Activated CD4-positive, alpha-beta T cell treated with anti-CD3 and anti-CD28 coated beads, Interleukin-10, Interleukin-2, amounts not matched to agents 100 ng/mL and 50 ng/mL, durations not matched to agents 16 hours and 8 hours (primary cell): ENCODE results near the gene MKNK2.

Experiments used
- DNase-seq: peaks from one replicate; pipeline ENCODE4 v3.0.0-alpha.2; 2020

The MKNK2 gene

DNA sequence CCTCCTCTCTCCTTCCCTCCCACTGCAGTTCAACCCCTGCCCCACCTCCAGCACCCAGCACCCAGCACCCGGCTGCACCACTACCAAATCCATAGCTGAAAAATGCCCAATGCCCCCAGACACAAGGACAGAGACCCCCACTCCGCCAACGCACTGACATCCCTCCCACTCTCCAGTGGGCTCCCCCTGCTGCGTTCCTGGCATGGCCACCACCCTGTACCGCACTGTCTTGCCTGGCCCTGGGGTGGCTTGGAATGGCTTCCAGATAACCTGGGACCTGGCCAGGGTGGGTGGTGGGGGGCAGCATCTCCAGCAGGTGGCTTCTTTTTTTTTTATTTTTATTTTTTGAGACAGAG, 5.8 kb upstream of the MKNK2 start:
- DNase-seq = no peak

DNA sequence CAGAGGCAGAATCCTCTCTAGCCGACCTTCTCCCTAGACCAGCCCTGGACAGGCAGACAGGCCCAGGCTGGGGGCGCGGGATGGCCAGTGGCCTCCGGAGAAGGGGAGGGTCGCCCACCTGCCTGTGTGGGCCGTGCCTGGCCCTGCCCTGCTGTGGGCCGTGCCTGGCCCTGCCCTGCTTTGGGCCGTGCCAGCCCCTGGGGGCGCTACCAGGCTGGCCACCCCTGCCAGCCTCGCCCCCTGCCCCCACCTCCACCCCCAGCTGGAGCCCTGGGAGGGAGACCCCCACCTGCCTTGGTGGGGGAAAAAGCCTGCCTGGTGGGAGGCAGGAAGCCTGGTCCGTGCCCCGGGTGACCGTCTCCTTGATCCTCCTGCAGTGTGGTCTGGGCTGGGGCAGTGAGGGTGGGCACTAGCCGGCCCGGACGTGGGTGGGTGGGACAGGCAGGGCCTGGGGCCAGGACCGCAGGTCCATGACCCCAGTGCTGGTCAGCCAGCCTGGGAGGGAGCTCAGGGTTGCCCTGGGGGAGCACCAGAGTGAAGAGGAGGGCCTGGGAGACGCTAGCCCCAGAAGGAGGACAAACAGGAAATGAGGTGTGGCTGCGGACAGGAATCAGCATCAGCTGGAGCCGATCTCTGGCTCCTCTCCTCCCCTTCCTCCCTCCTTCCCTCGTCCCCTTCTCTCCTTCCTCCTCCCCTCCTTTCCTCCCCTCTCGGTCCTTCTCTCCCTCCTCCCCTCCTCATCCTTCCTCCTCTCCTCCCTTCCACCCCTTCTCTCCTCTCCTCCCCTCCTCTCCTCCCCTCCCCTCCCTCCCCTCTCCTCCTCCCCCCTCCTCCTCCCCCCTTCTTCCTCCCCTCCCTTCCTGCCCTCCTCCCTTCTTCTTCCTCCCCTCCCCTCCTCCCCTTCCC, 5.1 kb upstream of the MKNK2 start:
- peak; percentile 51 for DNase-seq

DNA sequence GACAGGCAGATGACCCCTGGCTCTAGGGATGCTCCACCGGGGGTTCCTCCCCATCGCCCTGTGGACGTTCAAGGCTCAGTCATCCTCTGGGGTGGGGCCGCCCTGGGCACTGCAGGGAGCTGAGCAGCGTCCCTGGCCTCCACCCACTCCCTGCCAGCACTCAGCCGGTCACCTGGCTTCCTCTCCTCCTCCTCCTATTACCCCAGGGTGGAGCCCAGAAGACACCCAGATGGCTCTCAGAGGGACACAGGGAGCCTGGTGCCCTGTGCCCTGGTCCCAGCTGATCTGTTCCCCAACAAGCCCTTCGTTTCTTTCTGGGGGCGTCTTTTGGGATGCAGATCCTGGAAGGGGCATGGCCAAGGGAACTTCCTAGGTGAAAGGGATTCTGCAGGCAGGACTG, 3.7 kb upstream of the MKNK2 start:
- no peak for DNase-seq

DNA sequence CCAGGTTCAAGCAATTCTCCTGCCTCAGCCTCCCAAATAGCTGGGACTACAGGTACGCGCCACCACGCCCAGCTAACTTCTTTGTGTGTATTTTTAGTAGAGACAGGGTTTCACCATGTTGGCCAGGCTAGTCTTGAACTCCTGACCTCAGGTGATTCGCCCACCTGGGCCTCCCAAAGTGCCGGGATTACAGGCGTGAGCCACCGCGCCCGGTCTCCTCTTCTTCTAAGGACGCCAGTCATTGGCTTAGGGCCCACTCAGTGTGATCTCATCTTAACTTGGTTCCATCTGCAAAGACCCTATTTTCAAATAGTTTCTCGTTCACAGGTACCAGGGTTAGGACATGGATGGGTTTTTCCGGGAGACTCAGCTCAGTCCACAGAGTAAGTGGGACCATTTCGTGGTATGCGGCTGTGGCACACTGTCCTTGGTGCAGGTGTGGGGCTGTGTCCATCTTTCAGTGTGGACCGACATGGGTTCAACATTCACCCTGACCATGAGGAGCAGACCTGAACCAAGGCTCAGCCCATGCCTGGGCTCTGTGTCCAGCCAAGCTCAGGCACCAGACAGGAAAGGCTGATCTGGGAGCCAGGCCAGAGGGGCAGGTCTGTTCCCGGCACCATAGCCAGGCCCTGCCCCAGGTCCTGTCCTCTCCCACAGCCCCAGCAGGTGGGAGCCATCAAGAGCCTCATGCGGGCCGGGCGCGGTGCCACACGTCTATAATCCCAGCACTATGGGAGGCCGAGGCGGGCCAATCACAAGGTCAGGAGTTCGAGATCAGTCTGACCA, 2.8 kb upstream of the MKNK2 start:
- no peak for DNase-seq

DNA sequence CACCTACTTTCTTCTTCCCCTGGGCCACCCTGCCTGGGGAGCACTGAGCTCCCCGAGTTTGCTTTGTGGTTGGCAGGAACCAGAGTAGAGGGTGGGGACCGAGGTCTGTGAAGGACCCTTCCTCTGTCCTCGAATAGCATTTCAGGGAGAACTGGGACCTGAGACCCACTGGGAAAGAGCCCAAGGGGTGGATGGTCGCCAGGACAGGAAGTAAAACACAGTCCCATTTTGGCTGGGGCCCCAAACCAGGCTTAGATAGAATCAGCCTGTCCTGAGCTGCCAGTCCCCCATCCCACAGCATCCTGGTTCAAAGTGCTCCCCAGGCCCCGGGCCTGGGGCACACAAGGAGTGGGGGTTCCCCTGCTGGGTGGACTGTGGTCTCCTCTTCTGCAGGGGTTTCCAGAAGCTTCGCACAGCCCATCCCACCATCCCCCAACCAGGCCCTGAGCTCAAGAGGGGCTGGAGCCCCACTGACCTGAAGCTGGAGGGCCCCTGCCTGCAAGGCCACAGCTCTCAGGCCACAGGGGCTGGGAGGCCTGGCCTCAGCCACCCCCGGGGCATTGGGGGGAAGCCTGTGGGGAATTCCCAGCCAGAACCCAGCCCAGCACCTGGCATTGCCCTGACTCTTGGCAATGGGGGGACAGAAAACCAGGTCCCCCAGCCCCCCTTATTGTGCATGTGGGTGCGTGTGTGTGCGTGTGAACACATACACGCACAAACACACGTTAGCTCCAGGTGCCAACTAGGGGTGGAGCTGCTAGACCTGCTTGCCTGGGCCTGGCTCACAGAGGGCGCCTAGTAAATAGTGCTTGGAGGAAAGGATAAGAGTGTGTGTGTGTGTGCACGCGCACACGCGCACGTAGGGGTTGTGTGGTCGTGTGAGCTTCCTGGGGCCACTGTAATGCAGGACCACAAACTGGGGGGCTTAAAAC, 995 bp upstream of the MKNK2 start:
- DNase-seq = peak; percentile 50

DNA sequence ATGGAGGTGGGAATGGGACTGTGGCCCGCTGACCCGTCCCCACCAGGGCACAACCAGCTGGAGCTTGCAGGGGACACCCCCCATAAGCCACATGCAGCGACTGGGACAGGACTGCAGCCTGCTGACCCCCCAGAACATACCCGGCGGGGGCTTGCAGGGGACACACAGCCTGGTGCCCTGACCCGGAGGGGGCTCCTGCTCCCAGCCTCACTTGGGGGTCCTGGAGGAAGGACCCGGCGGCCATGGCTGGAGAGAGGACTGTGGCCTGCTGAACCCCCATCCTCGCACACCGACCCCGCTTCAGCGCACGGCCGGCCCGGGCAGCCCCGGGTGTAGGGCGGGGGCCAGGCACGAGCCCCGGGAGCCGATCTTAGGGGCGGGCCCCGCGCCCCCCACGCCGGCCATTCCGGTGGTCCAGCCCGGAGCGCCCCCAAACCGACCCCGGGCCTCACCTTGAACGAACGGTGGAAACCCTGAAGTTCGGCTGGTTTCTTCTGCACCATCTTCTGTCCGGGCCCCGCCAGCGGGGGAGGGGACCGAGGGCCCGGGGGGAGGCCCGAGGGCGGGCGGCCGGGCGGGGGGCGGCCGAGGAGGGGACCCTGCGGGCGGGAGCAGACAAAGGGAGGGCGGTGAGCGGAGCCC, 574 bp downstream of the MKNK2 start:
- DNase-seq = no peak

DNA sequence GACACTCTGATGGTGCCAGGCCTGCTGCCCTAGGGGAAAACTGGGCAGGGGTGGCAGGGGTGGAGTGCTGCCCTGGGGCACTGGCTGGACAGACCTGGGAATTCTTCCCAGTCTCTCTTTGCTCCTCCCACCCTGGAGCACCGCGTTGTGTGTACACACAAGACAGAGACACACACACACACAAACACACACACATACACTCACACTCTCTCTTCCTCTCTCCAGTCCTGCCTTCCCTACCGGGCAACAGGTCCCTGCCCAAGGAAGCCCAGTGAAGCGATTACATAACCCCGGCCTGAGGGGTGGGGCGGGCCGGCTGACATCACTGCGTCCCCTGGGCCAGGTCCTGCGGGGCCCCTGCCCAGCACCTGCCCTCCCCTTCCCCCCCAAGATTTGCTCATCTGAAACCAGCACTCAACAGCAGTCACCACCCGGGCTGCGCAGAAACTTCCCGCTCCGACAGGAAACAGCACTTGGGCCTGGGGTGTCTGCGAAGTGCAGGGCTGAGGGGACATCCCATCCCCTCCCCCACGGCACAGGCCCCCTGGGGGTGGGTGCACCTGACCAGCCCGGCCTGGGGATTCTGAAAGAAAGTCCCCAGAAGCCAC, 1.2 kb downstream of the MKNK2 start:
- peak; percentile 79 for DNase-seq

DNA sequence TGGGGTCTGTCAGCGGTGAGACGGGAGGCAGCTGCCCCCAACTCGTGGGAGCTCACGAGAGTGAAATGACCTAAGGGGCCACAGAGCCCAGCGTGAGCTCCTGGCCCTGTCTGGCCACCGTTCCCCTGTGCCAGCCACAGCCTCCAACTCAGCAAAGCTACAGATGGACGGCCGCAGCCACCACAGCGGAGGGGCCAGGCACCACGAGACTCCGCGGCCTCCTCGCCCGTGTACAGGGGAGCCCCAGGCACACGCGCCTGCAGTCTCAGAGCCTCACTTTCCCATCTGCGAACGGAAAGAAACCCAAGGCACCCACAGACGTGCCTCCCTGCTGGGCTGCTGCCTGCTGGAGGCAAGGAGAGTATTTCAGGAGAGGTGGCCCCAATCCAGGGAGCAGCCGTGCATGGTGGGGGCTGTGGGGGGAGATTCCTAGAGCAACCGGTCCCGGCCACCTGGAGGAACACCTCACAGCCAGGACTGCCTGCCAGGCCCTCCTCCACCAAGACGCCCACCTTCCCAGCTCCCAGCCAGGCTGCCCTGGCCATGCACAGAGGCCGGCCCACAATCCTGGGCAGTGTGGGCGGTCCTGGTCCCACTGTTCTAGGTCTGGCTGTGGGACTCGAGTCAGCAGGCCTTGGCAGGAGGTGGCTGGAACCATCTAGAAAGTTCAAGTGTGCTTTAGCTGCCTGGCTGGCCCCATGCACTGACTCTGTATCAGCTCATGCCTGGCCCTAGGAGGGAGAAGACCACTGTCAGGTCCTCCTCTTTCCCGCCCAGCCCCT, 1.9 kb downstream of the MKNK2 start:
- DNase-seq = no peak

DNA sequence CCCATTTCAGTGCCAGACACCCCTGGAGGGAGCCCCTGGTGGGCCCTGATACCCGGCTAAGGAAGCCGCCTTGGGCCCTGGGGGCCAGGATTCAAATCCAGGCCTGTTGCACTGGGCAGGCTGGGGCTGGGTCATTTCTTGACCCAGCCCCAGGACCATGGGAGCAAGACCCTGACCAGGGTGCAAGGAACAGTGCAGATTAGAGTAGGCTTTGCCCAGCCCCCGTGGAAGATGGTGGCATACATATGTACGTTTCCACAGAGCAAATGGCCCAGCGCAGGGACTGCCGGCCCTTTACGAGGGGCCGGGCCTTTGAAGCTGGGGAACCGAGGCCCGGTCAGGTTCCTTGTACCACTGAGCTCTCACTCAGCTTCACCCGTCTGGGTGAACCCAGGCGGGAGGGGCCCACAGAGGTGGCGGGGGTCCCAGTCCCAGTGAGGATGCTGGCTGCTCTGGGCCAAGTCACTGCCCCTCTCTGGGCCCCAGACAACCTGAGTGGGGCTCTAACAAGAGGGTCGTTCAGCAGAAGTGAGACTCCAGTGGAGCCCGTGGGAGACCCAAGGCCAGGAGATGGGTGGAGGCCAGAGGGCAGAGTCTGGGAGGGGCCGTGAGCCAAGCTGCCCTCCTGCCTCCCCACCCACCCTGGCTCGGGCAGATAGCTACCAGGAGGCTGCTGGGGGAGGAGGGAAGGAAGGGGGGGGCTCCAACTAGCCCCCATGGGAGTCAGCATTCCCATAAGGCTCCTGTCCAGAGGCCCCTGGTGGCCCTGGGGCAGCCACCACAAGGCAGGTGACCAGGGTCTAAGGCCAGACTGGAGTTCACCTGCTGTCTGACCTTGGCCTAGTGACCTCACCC, 2.7 kb downstream of the MKNK2 start:
- DNase-seq = no peak

DNA sequence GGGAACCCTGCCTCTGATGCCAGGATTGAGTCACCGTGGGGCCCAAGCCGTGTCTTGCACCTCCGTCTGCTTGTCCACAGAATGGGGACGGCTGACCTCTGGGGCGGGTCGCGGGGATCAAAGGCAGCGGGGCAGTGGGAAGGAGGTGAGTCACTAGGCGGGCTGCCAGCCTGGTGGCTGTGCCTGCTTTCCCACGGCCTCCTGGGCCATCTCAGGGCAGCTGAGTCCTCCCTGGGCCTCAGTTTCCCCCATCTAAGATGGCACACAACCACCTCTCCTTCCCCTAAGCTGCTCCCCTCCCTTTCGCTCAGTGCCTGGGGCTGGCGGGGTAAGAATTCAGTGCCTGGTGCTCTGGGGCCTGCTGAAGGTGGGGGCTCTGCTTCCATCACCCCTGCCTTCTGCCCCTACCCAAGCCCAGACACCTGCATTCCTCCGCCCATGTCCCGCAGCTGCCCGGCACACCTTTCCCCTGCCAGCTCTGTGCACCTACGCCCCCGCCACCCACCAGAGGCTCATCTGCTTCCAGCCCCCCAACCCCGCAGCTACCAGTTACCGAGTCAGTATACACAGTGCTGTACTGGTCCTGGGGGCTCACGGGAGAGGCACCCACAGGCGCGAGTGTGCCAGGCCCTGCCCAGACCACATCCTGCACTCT, 3.5 kb downstream of the MKNK2 start:
- DNase-seq = no peak

DNA sequence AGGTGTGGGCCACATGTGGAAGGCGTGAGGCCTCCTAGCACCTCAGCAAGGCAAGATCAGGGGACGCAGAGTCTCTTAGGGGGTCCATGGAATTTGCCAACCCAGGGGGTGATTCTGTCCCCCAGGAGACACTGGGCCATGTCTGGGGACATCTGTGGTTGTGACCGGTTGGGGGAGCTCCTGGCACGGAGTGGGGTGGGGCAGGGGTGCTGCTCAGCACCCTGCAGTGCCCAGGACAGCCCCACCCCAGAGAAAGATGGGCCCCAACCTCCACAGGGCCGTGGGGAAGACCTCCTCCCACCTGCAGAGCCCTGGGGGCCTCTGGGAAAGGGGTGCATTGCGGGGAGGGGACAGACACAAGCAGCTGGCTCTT, 4.0 kb downstream of the MKNK2 start:
- DNase-seq = no peak

DNA sequence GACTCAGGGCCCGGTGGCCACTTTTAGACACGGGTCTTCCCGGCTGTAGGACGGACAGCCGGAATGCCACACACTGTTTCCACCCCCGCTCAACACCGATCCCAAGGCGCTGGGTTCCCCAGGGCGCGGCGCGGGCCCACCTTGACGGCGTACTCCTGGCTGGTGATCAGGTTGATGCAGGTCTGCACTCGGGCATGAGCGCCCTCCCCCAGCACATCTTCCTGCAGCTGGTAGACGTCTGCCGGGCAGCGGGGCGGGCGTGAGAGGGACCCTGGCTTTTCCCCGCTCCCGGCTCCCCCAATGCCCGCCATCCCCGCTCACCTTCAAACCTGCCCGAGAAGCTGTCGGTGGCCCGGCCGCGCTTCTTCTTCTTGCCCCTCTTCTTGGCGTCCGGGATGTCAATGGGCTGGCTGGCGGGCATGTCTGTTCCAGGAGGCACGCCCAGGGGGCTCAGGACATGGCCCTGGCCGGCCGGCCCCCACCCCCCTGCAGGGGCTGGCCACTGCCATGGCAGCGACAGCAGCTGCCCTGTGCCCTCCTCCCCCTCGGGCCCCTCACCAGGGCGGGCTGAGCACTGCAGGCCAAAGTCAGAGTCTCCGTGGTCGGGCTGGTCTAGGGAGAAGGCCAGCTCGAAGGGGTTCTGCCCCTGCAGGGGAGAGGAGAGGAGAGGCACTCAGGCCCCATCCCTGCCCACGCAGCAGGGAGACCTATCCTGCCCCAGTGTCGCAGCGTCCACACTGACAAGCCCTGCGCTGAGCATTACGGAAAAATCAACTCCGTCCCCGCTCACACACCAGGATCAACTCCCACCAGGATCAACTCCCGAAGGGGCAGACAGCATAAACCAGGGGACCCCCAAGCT, 4.8 kb downstream of the MKNK2 start:
- DNase-seq = no peak

DNA sequence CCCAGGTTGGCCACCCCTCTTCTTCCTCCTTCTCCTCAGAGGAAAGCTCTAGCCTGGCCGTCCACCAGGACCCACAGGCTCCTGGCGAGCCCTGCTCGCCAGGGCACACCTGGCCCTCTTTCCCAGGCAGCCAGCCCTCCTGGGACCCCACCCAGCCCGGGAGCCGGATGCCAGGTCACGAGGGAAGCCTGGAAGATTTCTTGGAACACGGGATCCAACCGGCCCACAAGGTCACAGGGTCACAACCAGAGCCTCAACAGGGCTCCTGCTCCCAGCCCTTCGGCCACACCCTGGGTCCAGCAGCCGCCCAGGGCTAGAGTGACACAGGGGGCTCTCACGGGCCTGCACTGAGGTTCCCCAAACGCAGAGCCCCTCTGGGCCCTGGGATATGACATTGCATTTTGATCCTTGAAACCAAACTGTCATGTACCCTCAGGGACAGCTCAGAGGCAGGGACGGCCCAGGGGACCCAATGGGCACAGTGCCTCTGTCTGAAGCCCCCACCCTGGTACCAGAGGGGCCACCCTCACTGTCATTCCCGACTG, 5.5 kb downstream of the MKNK2 start:
- no peak for DNase-seq

DNA sequence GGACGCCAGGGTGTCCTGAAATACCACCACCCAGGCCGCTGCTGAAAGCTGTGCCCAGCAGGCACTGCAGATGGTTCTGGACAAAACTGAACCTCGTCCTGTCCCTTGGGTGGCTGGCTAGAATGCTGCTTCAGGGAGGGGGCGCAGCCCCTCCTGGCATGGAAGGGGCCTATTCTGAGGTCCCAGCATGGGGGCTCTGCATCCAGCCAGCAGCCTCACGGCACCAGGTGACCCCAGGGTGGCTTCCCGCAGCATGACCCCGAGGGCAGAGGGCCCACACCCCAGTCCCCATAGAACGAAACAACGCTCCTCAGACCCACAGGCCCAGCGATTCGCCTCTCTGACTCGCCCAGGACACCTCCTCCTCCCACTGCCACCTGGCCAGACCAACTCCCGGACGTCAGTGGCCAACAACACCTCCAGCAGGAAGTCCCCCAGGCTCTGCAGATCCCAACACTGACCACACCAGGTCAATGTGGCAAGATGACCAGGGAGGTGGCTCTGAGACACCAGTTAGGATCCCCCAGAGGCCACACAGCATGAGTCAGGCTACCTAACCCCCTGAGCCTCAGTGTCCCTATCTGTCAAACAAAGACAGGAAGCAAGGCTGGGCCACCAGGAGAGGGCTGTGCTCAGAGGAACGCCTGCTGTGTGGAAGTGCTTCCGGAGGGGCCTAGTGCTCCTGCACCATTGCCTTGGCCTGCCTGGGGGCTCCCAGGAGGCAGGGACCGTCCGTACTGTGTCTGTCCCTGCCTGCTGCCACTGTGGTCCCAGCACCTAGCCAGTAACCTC, 6.1 kb downstream of the MKNK2 start:
- DNase-seq = no peak

DNA sequence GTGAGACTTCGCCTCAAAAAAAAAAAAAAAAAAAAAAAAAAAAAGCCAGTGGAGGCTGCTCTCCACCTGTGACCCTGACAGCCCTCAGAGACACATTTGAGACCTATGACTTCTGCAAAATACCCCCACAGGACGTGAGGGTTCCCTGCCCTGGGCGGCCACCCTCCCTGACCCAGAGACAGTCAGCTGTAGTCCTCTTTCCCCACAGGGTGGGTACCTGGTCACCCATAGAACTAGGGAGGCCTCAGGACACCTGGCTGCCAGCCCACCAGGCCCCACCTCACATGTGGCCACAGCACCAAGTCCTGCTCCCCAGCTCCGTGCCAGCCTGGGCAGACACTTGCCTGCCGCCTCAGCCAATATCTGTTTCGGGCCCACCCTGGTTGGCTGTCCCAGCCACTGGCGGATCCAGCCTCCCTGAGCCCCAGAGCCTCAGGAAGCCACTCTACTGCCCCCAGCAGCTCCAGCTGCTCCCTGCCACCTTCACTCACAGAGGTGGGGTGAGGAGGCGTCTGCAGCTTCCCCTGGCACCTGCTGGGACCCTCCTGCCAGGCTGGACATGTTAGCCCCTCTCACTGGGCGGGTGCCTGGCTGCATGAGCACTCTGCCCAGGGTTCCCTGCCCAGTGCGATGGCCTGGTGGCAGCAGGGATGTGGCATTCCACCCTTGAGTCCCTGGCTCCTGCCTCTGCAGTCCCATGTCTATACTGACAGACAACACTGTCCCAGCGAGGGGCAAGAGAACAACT, 6.9 kb downstream of the MKNK2 start:
- no peak for DNase-seq

DNA sequence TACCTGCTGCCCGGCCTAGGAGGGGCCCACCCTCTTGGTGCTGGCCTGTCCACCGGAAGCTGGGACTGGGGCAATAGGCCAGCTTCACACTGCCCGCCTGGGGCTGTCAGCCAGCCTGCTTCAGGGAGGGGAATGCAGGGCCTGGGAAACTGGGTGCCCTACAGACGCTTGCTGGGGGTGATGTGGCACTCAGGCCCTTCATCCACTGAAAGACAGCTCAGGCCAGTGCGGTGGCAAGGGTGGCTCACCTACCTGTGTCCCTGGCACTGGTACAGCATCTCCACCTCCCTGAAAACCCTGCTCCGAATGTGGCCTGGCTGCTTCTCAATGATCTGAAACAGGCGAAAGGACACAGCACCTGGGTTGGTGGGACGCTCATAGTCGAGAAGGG, 7.8 kb downstream of the MKNK2 start:
- DNase-seq = no peak
